Tibial artery (tissue), 4 donors: ENCODE data around the gene LRRC1.

Experiments used
- DNase-seq, 2 donors: peaks; one replicate each; pipeline ENCODE4 v3.0.0-alpha.2; 2019
- H3K27ac ChIP-seq, 2 donors: fragments of 200-600 bp; sonication (generic) in 1 of 2; 1 replicate in 1 of 2; 2 replicates in 1 of 2; pipeline ENCODE4 v1.5.1; 2018 to 2019; ENCODE audit warnings: mild to moderate bottlenecking in 1 of 2
- H3K27me3 ChIP-seq, 2 donors: fragments of 200-600 bp; sonication (generic) in 1 of 2; one replicate each; pipeline versions ENCODE4 v1.5.1 to v1.6.0; 2016 to 2019
- H3K36me3 ChIP-seq, 3 donors: fragments of 200-600 bp; sonication (generic) in 2 of 3; one replicate each; pipeline ENCODE4 v1.5.1; 2016 to 2019; ENCODE audit warnings: mild to moderate bottlenecking in 2 of 3
- H3K4me1 ChIP-seq, 4 donors: fragments of 200-600 bp; sonication (generic) in 2 of 4; 1 replicate in 3 of 4; 2 replicates in 1 of 4; pipeline ENCODE4 v1.5.1; 2016 to 2019
- H3K4me3 ChIP-seq, 2 donors: fragments of 200-600 bp; sonication (generic) in 1 of 2; 1 replicate in 1 of 2; 2 replicates in 1 of 2; pipeline ENCODE4 v1.5.1; 2018 to 2019; ENCODE audit warnings: mild to moderate bottlenecking in 2 of 2
- H3K9me3 ChIP-seq, 3 donors: fragments of 200-600 bp; sonication (generic) in 1 of 3; one replicate each; pipeline ENCODE4 v1.5.1; 2016 to 2019
- CTCF ChIP-seq, 2 experiments: fragments of 200-600 bp in 1 of 2; fragments of 450-650 bp in 1 of 2; IDR thresholded peaks; one replicate each; pipeline ENCODE4 v1.5.1; 2017 to 2019; ENCODE audit warnings: antibody characterized with exemption in 2 of 2, mild to moderate bottlenecking in 1 of 2, moderate library complexity in 1 of 2
- intact Hi-C: fragments of 100-400 bp; cut with DNase I; formaldehyde crosslinking; loops from one replicate; pipeline ENCODE4 v1.15.0; 2023; ENCODE audit warnings: low total_unique reads

LRRC1 gene

GRCh38 chr6:53903357-53903756 lies 108.6 kb downstream of the LRRC1 start:
- no peak for TF ChIP-seq CTCF (IDR thresholded peaks at IDR 0.05)
- H3K4me3 ChIP-seq: no peak overlapping the region
- intact Hi-C loops: no loop called here
- no peaks in the 10 kb centered on the region for H3K4me1 ChIP-seq
- H3K36me3 ChIP-seq: peaks cover 24 to 39% (median 27%) of the 10 kb centered on the region in 3 donors
- no peaks in the 10 kb centered on the region for H3K27me3 ChIP-seq
- H3K9me3 ChIP-seq: no peaks in the 10 kb centered on the region
- DNase-seq: no peak
- H3K27ac ChIP-seq: no peak overlapping the region

GRCh38 chr6:53906103-53906502 lies 111.3 kb downstream of the LRRC1 start:
- Histone ChIP-seq H3K9me3 (no peaks in the 10 kb centered on the region), H3K4me3 (no peak overlapping the region), H3K27me3 (no peaks in the 10 kb centered on the region), H3K27ac (no peak overlapping the region), H3K4me1 (no peaks in the 10 kb centered on the region), H3K36me3 (peaks cover 19 to 24% (median 21%) of the 10 kb centered on the region in 3 donors)
- DNase-seq: no peak
- intact Hi-C loops: no loop called here
- TF ChIP-seq CTCF (IDR thresholded peaks at IDR 0.05): no peak

GRCh38 chr6:53906842-53907241 lies 112.0 kb downstream of the LRRC1 start:
- H3K36me3 ChIP-seq: peaks cover 19 to 26% (median 24%) of the 10 kb centered on the region in 3 donors
- no peak overlapping the region for H3K4me3 ChIP-seq
- DNase-seq: peak in 1 of 2 donors; percentile 47
- TF ChIP-seq CTCF (IDR thresholded peaks at IDR 0.05): no peak
- no peaks in the 10 kb centered on the region for H3K4me1 ChIP-seq
- no peaks in the 10 kb centered on the region for H3K9me3 ChIP-seq
- H3K27me3 ChIP-seq: no peaks in the 10 kb centered on the region
- intact Hi-C loops: no loop called here
- H3K27ac ChIP-seq: no peak overlapping the region

GRCh38 chr6:53910834-53911233 lies 116.0 kb downstream of the LRRC1 start:
- intact Hi-C loops: no loop called here
- DNase-seq: no peak
- Histone ChIP-seq H3K4me3 (no peak overlapping the region), H3K27me3 (no peaks in the 10 kb centered on the region), H3K27ac (no peak overlapping the region), H3K36me3 (peaks cover 0 to 29% (median 20%) of the 10 kb centered on the region in 3 donors), H3K9me3 (no peaks in the 10 kb centered on the region), H3K4me1 (no peaks in the 10 kb centered on the region)
- TF ChIP-seq CTCF (IDR thresholded peaks at IDR 0.05): no peak

- no peaks in the 10 kb centered on the region for H3K27me3 ChIP-seq
- no peaks in the 10 kb centered on the region for H3K4me1 ChIP-seq
- H3K9me3 ChIP-seq: no peaks in the 10 kb centered on the region
- peaks cover 0 to 25% (median 12%) of the 10 kb centered on the region in 3 donors for H3K36me3 ChIP-seq
- intact Hi-C loops: no loop called here
- TF ChIP-seq CTCF (IDR thresholded peaks at IDR 0.05): no peak
- no peak for DNase-seq
- no peak overlapping the region for H3K27ac ChIP-seq
- no peak overlapping the region for H3K4me3 ChIP-seq
Measured at GRCh38 chr6:53912661-53913060, 117.9 kb downstream of the LRRC1 start.

- Histone ChIP-seq H3K27me3 (no peaks in the 10 kb centered on the region), H3K4me1 (no peaks in the 10 kb centered on the region), H3K36me3 (peaks cover 0 to 25% (median 12%) of the 10 kb centered on the region in 3 donors), H3K4me3 (no peak overlapping the region), H3K9me3 (no peaks in the 10 kb centered on the region), H3K27ac (no peak overlapping the region)
- DNase-seq: no peak
- intact Hi-C loops: no loop called here
- TF ChIP-seq CTCF (IDR thresholded peaks at IDR 0.05): no peak
Measured at GRCh38 chr6:53913286-53913685, 118.5 kb downstream of the LRRC1 start.
